NCI-H1694 (cell line): Measurements from ENCODE around the gene RUBCNL.

ENCODE experiments used
- DNase-seq: peaks from one replicate; lab custom pipeline; 2025; lab: John Stamatoyannopoulos, UW

Gene RUBCNL

DNA sequence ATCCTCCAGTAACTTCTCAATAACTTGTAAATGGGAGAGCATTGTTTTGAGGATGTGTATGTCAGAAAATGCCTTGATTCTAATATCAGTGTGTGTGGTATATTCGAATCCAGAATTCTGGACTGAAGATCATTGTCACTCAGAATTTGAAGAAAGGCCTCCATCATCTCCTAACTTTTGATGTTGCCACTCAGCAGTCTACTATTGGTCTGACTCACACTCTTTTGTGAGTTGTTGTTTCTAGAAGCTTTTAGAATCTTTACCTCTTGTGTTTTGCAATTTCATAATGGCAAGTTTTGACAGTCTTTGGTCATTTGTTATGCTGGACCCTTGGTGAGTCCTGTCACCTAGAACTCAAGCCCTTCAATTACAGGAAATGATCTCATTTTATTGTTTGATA, 77.0 kb downstream of the RUBCNL start:
- DNase-seq, result no peak

DNA sequence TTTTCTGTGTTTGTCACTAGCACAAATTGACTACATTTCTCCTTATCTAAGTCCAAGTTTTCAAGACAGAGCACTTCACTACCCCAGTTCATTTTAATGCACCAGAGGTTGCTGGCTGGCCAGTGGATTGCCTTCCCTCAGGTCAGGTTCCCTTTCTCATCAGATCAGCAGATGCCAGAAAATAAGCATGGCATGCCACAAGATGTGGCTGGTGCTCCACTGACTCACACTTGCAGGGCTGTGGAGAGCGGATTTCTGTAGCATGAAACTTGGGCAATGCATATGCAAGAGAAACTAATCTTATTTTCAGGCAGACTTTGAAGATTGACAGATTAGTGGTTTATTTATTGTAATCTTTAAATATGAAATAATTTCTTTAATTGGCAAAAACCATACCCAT, 79.5 kb downstream of the RUBCNL start:
- no peak for DNase-seq

DNA sequence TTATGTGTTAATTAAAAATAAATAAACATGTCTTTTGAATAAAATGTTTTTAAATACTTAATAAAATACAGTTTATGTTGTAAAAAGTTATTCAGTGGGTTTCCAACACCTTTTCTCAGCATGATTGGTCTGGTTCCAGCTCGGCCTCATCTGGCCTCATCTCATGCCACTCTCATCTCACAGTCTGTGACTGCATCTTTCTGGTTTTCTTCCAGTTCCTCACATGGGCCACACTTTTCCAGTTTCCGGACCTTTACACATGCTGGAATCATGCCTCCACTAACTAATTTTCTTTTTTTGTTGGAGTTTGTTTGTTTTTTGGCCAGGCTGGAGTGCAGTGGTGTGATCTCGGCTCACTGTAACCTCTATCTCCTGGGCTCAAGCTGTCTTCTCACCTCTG, 82.5 kb downstream of the RUBCNL start:
- no peak for DNase-seq

DNA sequence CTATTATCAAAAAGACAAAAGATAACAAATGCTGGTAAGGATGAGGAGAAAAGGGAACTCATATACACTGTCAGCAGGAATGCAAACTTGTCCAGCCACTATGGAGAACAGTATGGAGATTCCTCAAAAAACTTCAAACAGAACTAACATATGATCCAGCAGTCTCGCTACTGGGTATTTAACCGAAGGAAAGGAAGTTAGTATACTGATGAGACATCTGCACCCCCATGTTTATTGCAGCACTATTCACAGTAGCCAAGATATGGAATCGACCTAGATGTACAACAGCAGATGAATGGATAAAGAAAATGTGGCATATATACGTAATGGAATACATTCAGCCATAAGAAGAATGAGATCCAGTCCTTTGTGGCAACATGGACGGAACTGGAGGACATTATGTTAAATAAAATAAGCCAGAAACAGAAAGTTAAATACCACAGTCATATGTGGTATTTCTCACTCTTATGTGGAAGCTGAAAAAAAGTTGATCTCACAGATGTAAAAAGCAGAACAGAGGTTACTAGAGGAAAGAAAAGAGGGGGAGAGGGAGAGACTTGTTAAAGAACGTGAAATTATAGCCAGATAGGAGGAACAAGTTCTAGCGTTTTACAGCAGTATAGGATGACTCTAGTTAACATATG, 83.2 kb downstream of the RUBCNL start:
- no peak for DNase-seq

DNA sequence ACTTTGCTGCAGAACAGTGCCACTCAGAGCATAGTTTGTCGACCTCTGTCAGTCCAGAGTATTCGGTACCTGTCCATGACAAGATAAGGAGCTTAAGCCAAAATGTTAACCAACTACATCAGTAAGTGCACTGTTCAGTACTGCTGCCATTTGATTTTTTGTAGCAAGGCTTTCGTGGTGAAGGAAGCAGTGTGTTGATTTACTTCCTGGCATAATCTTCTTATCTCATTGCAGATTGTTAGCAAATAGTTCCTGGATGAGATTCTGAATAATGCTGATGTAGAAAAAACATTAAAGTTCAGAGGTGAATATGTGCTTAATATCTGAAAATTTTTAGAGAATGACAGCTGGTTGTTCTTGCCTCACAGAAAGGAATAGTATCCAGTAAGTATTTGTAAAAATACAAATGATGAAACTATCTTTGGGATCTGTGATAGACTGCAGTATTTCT, 89.7 kb downstream of the RUBCNL start:
- no peak for DNase-seq

DNA sequence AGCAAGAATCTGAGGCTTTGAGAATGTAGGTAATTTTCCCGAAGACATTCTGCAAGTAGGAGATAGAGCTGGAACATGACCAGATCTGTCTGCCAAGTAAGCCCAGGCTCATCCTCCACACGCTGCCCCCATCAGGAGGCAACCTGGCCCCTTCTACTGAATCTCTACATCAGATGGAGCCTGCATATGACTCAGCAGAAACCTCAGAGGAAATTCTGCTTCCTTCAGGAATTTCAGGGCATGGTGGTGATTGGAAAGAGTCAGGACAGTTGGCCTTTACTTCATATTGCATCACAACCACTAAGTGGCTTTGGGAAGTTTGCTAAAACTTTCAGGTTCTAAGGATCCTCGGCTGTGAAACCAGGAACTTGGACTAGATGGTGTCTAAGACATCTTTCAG, 90.1 kb downstream of the RUBCNL start:
- no peak for DNase-seq

DNA sequence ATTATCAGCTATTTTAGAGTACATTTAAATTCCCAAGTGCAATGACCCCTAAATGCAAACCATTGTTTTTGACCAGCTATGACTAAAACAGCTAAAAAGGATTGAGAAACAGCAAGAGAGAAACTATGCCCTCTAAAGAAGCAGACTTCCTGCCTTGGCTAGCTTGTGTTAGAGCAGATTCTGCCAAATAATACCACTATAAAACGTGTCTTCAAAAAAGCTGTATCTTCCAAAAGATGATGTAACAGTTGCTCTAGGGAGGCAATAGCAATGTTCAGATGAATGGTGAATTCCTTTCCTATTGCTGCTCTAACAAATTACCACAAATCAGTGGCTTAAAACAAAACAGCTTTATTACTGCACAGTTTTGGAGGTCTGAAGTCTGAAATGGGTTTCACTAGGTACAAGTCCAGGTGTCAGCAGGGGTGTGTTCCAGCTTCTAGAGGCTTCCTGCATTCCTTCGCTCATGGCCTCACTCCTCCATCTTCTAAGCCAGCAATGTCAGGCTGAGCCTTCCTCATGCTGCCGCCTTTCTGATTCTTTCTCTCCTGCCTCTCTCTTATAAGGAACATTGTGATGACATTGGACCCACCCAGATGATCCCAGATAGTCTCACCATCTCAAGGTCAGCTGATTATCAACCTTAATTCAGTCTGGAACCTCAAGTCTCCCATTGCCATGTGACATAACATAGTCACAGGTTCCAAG, 90.8 kb downstream of the RUBCNL start:
- DNase-seq, result no peak

DNA sequence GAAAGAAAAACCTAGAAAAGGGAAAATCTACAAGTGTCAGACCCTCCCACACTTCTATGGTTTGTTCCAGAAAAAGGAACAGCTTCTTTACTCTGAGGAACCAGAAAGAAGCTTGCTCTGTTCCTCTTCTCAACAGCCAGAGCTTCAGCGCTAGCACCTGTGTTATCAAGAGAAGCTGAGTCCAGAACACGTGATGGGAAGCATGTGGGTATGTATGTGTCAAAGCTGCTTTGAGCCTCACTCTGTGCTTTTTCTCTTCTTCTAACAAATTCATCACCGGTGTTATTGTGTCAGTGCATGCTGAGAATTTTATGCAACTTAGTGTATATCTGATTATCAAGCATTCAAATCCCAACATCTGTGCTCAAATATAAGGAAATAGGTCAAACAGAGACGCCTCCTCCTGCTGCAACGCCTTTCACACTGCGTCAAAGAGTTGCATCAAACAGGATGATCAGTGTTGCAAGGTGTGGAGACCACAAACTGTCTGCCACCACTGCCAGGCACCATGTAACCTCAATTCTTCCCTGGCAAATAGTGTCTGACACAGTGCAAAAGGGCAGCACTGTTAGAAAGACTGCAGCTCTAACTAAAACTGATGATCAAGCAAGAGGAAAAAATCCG, 91.4 kb downstream of the RUBCNL start:
- no peak for DNase-seq

DNA sequence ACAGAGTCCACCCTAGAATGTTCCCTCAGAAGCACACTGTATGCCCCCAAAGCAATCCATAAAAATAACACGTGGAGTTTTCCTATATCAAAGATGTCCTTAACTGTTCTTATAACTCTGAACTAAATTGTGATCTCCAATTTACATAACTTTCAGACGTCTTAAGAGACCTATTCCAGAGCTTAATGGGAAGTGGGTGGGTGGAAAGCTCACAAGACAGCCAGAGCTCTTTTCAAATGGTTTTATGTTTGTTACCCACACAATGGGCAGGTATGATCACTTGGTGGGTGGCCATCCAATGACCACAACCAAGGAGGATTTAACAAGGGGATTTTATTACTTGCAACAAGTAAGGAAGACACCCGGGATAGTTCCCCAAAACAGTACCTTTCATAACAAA, 93.6 kb downstream of the RUBCNL start:
- no peak for DNase-seq
